GM19468 (cell line): Measurements from ENCODE around the gene MEIS1.

Experiments used
- ATAC-seq: cut with Tn5 transposase; IDR thresholded peaks from one replicate; pipeline ENCODE4 v1.9.1; 2021; ENCODE audit warnings: mild to moderate bottlenecking, moderate library complexity, moderate number of reproducible peaks; ENCODE audit not compliant: unreplicated experiment; ENCODE audit errors: extremely low read depth

Gene MEIS1

GRCh38 chr2:66555501-66556324 lies 120.8 kb downstream of the MEIS1 start:
- ATAC-seq = no peak

- ATAC-seq = no peak
Observed at GRCh38 chr2:66559672-66560071, 124.7 kb downstream of the MEIS1 start.

GRCh38 chr2:66560683-66561082 lies 125.8 kb downstream of the MEIS1 start:
- no peak for ATAC-seq

GRCh38 chr2:66561645-66562303 lies 126.8 kb downstream of the MEIS1 start:
- no peak for ATAC-seq

- ATAC-seq = no peak
Observed at GRCh38 chr2:66562304-66562685, 127.4 kb downstream of the MEIS1 start.

- no peak for ATAC-seq
Observed at GRCh38 chr2:66563473-66563872, 128.5 kb downstream of the MEIS1 start.

GRCh38 chr2:66565291-66565690 lies 130.4 kb downstream of the MEIS1 start:
- no peak for ATAC-seq

- ATAC-seq = no peak
Observed at GRCh38 chr2:66566726-66567399, 131.9 kb downstream of the MEIS1 start.

GRCh38 chr2:66567729-66568128 lies 132.8 kb downstream of the MEIS1 start:
- no peak for ATAC-seq

GRCh38 chr2:66568650-66569300 lies 133.8 kb downstream of the MEIS1 start:
- no peak for ATAC-seq

- ATAC-seq = no peak
Observed at GRCh38 chr2:66569321-66569851, 134.5 kb downstream of the MEIS1 start.

- no peak for ATAC-seq
Observed at GRCh38 chr2:66569974-66570373, 135.0 kb downstream of the MEIS1 start.

- no peak for ATAC-seq
Observed at GRCh38 chr2:66570471-66570870, 135.5 kb downstream of the MEIS1 start.

GRCh38 chr2:66571918-66572317 lies 137.0 kb downstream of the MEIS1 start:
- no peak for ATAC-seq

- no peak for ATAC-seq
Observed at GRCh38 chr2:66572391-66572790, 137.5 kb downstream of the MEIS1 start.

GRCh38 chr2:66573416-66573815 lies 138.5 kb downstream of the MEIS1 start:
- ATAC-seq = no peak

- no peak for ATAC-seq
Observed at GRCh38 chr2:66573821-66574233, 138.9 kb downstream of the MEIS1 start.

- no peak for ATAC-seq
Observed at GRCh38 chr2:66574701-66575624, 140.0 kb downstream of the MEIS1 start.

GRCh38 chr2:66575625-66576310 lies 140.8 kb downstream of the MEIS1 start:
- no peak for ATAC-seq
